Measurements from ENCODE around the gene KCNQ5.

- TF ChIP-seq CTCF (IDR thresholded peaks at IDR 0.05; ENCODE audit: low read depth, low read length, poor library complexity, severe bottlenecking) (no peak), EZH2phosphoT487 (IDR thresholded peaks at IDR 0.05; ENCODE audit: borderline replicate concordance, low read length) (no peak)
Observed at GRCh38 chr6:72911463-72912155, 289.7 kb downstream of the KCNQ5 start.

Measured in DOHH2 (cell line).